Endothelial cell of hepatic sinusoid (primary cell): Measurements from ENCODE around the gene PODXL.

Source experiments
- in situ Hi-C: cut with HindIII; loops from 2 replicates; pipeline ENCODE4 v1.10.0; 2017; ENCODE audit warnings: low sequenced_read_pairs

The PODXL gene

GRCh38 chr7:131556053-131556908 lies at the start of gene PODXL:
Gene PODXL (minus strand): TSS chr7:131556628. CDS start chr7:131556359, 269 bp downstream.
- in situ Hi-C loops, result no loop called here

GRCh38 chr7:131605280-131605878 lies 49.0 kb upstream of the PODXL start:
- in situ Hi-C loops, result no loop called here

- in situ Hi-C loops, result no loop called here
These were observed 48.4 kb upstream of the PODXL start for GRCh38 chr7:131604841-131605279.

- in situ Hi-C loops, result no loop called here
These were observed 47.5 kb upstream of the PODXL start for GRCh38 chr7:131603932-131604331.

DNA sequence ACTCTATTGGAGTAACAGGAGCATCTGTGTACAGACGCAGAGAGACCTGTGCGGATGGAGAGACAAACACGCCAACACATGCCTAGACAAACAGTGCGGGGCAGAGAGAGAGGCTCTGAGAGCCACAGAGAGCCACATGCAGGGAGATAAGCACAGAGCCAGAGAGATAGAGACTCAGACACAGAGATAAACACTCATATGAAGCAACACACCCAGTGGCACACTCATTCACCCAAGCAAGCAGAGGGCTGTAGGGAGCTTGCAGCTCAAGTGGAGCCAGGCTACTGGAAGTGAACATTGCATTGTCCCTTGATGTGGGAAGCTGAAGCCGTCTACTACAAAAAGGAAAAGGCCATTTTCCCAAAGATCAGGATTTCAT lies 46.6 kb upstream of the PODXL start:
- in situ Hi-C loops, result no loop called here

DNA sequence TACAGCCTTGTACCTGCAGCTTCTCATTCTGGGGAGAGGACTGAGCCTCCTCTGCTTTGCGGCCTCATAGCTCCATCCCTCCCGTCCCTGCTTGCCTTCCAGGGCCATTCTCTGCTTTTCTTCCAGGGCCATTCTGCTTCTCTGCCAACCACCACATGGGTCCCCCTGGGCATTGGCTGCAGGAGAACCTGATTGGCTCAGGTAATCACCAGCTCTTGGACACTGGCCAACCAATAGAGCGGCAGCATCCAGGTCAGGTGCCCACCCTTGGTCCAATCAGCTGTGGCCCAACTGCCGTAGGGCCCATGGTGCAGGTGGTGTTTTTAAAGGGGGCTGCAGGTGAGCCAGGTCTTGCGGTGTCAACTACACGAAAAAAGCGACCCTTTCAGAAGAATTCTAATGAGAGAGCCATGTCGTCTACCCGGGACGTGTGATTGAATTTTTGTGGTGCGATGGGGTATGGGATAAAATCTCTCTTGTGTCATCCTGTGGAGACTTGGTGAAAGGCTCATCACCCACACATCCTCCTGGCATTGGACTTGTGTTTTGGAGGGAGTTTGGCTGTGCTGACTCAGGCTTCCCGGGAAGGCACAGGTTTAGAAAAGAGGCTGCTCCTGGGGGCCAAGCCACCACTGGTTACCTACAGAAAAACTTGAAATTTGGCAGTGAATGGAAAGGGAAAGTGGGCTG lies 46.0 kb upstream of the PODXL start:
- in situ Hi-C loops, result no loop called here

GRCh38 chr7:131600085-131600881 lies 43.9 kb upstream of the PODXL start:
- in situ Hi-C loops, result no loop called here

- in situ Hi-C loops, result no loop called here
These were observed 40.4 kb upstream of the PODXL start for GRCh38 chr7:131596785-131597184.

DNA sequence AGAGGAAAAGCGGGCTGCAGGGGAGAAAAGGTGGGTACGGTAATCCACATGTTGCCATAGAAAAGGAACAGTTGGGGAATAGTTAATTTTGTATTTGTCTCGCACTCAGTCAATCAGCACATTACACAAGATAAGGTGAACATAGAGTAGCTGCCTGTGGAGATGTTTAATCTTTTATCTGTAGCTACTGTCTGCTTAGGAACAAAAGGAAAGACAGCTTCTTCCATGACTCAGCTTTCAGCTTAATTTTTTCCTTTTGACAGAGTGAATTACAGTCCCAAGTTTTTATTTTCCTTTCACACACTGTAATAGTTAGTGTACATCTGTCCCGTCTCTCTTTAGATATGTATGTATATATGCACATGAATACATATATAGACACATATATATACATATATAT lies 39.3 kb upstream of the PODXL start:
- in situ Hi-C loops, result no loop called here

- in situ Hi-C loops, result no loop called here
These were observed 35.4 kb upstream of the PODXL start for GRCh38 chr7:131591687-131592319.

GRCh38 chr7:131587315-131587923 lies 31.0 kb upstream of the PODXL start:
- in situ Hi-C loops, result no loop called here

- in situ Hi-C loops, result no loop called here
These were observed 30.3 kb upstream of the PODXL start for GRCh38 chr7:131586759-131587158.

- in situ Hi-C loops, result no loop called here
These were observed 29.8 kb upstream of the PODXL start for GRCh38 chr7:131586259-131586658.

DNA sequence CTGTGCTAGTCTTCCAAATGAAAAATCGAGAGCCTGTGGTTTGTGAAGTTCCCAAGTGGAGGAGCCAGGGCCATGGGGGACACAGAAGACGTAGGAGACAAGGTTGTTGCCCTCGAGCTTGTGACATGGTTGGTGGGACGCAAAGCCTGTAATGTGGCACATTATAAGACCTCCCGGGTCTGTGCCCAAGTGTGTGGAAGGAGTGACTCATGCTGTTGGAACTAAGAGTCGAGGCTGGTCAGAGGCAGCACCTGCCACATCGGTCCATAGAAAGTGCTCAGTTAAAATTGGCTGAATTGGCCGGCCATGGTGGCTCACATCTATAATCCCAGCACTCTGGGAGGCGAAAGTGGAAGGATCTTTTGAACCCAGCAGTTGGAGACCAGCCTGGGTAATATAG lies 27.0 kb upstream of the PODXL start:
- in situ Hi-C loops, result no loop called here

- in situ Hi-C loops, result no loop called here
These were observed 25.0 kb upstream of the PODXL start for GRCh38 chr7:131581241-131582051.

GRCh38 chr7:131578602-131579001 lies 22.2 kb upstream of the PODXL start:
- in situ Hi-C loops, result no loop called here

GRCh38 chr7:131574741-131575140 lies 18.3 kb upstream of the PODXL start:
- in situ Hi-C loops, result no loop called here

- in situ Hi-C loops, result no loop called here
These were observed 14.0 kb upstream of the PODXL start for GRCh38 chr7:131570401-131570800.

- in situ Hi-C loops, result no loop called here
These were observed 12.5 kb upstream of the PODXL start for GRCh38 chr7:131568970-131569369.
